MCF 10A (cell line): ENCODE measurements around the gene SLC6A19. TPM values are rescaled to one million over a fixed set of nuclear protein-coding genes. Genes with fewer than 3 reads are reported as not detected.

Experiments used
- BruUV-seq: library from RNA; stranded (reverse); fragments of 400-500 nt; replicated peaks from 2 replicates; lab custom pipeline; 2021; lab: Mats Ljungman, UMichigan
- CTCF ChIA-PET: fragments of 300-600 bp; sonication (Branson Sonifier 250); formaldehyde crosslinking; extraction: SDS; loops from one replicate; lab custom pipeline; 2021; ENCODE audit warnings: antibody characterized with exemption, inconsistent platforms; lab: Yijun Ruan, JAX
- POLR2A ChIA-PET: fragments of 300-600, 350-650 bp; sonication (Branson Sonifier 250); formaldehyde crosslinking; extraction: SDS; loops from one replicate; lab custom pipeline; 2020; ENCODE audit warnings: antibody characterized with exemption, inconsistent platforms; lab: Yijun Ruan, JAX
- DNase-seq: peaks from one replicate; pipeline ENCODE4 v3.0.0-alpha.2; 2018; ENCODE audit not compliant: unreplicated experiment
- H3K27ac Mint-ChIP-seq: one replicate; pipeline ENCODE4 v1.8.0; 2022; ENCODE audit warnings: mild to moderate bottlenecking, low read depth, mixed read lengths; ENCODE audit not compliant: unreplicated experiment
- H3K27me3 Mint-ChIP-seq: one replicate; pipeline ENCODE4 v1.8.0; 2022; ENCODE audit warnings: mixed read lengths; ENCODE audit not compliant: insufficient read depth, unreplicated experiment
- H3K36me3 Mint-ChIP-seq: one replicate; pipeline ENCODE4 v1.8.0; 2022; ENCODE audit warnings: mild to moderate bottlenecking, moderate library complexity, mixed read lengths; ENCODE audit not compliant: insufficient read depth, unreplicated experiment
- H3K4me1 Mint-ChIP-seq: one replicate; pipeline ENCODE4 v1.8.0; 2022; ENCODE audit warnings: mixed read lengths; ENCODE audit not compliant: insufficient read depth, unreplicated experiment
- H3K4me3 Mint-ChIP-seq: one replicate; pipeline ENCODE4 v1.8.0; 2022; ENCODE audit warnings: mild to moderate bottlenecking, moderate library complexity, mixed read lengths; ENCODE audit not compliant: unreplicated experiment
- H3K9me3 Mint-ChIP-seq: one replicate; pipeline ENCODE4 v1.8.0; 2022; ENCODE audit warnings: mixed read lengths; ENCODE audit not compliant: unreplicated experiment
- intact Hi-C: fragments of 100-400 bp; cut with micrococcal nuclease; formaldehyde crosslinking; loops from 2 replicates; pipeline ENCODE4 v1.14.1; 2022
- total RNA-seq: library from RNA; stranded (reverse); gene quantifications from 2 replicates; pipeline ENCODE4 v1.2.3, GENCODE V29; 2022
- TF ChIP-seq, protein P1 (sequence below): fragments of 200-600 bp; IDR thresholded peaks from one replicate; pipeline ENCODE4 v1.8.0; 2022; ENCODE audit warnings: antibody characterized with exemption, mild to moderate bottlenecking; ENCODE audit not compliant: unreplicated experiment

The SLC6A19 gene
- total RNA-seq, 1 experiment from 2014 or later = not detected

DNA sequence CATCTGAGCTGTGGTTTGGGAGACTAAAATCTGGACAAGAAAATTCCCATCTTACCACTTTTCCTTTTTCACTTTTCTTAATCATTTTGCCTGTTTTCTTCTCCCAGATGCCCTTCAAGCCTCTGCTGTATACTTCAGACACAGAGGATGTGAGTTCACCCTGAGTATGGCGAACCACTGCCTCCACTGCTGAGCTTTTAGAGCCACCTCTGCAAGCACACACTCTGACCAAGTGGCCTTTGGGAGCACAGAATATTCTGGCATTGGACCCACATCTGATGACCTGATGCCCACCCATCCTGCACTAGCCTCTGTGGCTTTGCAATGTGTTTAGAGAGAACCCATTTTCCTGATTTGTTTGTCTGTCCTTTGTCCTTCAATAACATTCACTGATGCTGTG is 61.0 kb downstream of the SLC6A19 start:
- TF ChIP-seq, protein P1, sequence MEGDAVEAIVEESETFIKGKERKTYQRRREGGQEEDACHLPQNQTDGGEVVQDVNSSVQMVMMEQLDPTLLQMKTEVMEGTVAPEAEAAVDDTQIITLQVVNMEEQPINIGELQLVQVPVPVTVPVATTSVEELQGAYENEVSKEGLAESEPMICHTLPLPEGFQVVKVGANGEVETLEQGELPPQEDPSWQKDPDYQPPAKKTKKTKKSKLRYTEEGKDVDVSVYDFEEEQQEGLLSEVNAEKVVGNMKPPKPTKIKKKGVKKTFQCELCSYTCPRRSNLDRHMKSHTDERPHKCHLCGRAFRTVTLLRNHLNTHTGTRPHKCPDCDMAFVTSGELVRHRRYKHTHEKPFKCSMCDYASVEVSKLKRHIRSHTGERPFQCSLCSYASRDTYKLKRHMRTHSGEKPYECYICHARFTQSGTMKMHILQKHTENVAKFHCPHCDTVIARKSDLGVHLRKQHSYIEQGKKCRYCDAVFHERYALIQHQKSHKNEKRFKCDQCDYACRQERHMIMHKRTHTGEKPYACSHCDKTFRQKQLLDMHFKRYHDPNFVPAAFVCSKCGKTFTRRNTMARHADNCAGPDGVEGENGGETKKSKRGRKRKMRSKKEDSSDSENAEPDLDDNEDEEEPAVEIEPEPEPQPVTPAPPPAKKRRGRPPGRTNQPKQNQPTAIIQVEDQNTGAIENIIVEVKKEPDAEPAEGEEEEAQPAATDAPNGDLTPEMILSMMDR = no peak
- CTCF ChIA-PET = no interaction called here
- Mint-ChIP-seq H3K27ac (no peak overlapping the region), H3K9me3 (peaks cover 7% of the 10 kb centered on the region), H3K36me3 (no peaks in the 10 kb centered on the region), H3K4me3 (no peak overlapping the region), H3K4me1 (no peaks in the 10 kb centered on the region), H3K27me3 (peaks cover 17% of the 10 kb centered on the region)
- no TSS peak for BruUV-seq
- no peak for DNase-seq
- POLR2A ChIA-PET = no interaction called here
- intact Hi-C loops = no loop called here

DNA sequence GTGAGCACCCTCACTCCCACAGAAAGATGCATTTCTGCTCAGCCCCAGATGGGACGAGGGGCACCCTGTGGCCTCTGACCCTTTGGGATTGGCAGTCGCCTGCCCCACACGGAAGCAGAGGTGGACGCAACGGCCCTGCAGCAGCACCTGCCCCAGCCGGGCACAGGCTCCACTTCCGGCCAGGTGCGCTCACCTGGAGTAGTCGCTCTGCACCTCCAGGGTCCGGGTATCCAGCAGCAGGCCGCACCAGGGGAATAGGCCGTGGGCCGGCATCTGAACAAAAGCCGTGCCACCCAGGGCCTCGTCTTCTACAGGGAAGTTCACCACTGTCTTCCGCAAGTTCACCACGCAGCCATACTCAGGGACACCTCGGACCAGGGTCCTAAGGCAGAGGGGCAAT is 62.8 kb downstream of the SLC6A19 start:
- TF ChIP-seq, protein P1 = no peak
- intact Hi-C loops = no loop called here
- BruUV-seq = no TSS peak

DNA sequence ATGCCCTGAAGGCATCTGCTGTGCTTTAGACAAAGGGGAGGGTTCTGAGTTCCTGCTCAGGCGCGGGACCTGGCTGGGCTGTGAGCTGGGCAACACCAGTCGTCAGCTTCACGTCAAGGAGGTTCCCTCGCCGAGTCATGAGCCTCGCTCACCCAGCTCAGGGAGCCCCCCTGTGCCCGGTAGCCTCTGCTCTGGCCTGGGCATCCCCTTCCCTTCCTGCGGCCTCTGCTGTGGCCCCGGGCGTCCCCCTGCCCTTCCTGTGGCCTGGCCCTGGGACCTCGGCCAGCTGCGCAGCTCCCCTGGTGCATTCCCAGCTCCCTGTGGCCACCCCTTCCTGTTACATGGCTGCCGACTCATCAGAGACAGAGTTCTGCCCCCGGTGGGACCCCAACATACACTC is 63.6 kb downstream of the SLC6A19 start:
- intact Hi-C loops = no loop called here
- TF ChIP-seq, protein P1 = no peak
- Mint-ChIP-seq H3K4me3 (no peak overlapping the region), H3K9me3 (no peaks in the 10 kb centered on the region), H3K27ac (no peak overlapping the region), H3K4me1 (no peaks in the 10 kb centered on the region), H3K36me3 (no peaks in the 10 kb centered on the region), H3K27me3 (peaks cover 17% of the 10 kb centered on the region)
- ChIA-PET CTCF (interaction anchor here (0.6 to 0.7 kb wide), 2 partner anchors 10 to 341 kb away, joined by 3 read pairs; no protein-coding TSS in a partner anchor), POLR2A (no interaction called here)
- DNase-seq = no peak
- BruUV-seq = no TSS peak

More for the DNA sequence above, 62.8 kb downstream of the SLC6A19 start:
- ChIA-PET CTCF (interaction anchor here (0.7 kb wide), 1 partner anchor 340 kb away, joined by 3 read pairs; no protein-coding TSS in a partner anchor), POLR2A (no interaction called here)
- no peak for DNase-seq
- no peak overlapping the region for H3K27ac Mint-ChIP-seq
- H3K36me3 Mint-ChIP-seq = no peaks in the 10 kb centered on the region
- H3K9me3 Mint-ChIP-seq = no peaks in the 10 kb centered on the region
- peaks cover 17% of the 10 kb centered on the region for H3K27me3 Mint-ChIP-seq
- H3K4me1 Mint-ChIP-seq = no peaks in the 10 kb centered on the region
- no peak overlapping the region for H3K4me3 Mint-ChIP-seq

DNA sequence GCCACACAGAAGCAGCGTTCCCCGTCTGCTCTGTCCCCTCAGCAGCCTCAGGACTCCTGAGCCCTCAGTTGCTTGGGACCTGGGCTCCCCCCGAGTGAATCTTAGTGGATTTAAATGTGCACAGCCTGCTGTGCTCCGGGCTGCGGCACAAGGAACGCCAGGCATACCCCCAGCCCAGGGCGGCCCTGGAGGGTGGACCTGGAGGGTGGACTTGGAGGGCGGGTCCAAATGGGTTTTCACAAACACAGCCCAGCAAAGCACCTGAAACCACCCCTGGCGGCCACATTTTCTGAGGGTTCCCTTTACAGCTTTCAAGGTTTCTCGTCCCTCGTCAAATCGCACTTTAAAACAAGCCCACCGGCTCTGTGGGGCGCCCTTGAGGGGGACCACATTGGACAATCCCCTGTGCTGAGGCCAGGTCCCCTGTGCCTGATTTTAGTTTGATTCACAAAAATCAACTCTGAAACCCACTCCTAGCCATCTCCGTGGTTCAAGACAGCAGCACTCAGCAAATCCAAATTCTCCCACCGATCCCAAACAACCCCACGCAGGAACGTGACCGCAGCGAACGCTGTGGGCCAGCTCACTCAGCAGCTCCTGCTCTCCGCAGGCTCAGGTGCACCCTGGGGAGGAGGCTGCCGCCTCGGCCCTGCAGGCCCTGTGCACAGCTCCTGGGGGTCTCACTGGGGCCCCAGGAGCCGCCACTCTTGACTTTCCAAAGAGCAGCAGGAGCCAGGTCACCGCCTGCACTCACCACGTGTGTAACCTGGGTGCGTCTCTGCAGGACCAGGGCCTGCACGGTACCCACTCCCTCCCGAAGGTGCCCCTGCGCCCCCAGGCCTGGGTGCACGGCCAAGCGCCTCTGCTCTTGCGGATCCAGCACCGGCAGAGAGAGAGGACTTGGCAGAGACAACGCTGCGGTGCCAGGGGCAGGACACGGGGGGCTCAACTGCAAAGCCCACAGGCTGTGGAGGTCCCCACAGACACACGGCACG is 64.4 kb downstream of the SLC6A19 start:
- POLR2A ChIA-PET = no interaction called here
- intact Hi-C loops = no loop called here
- no peak overlapping the region for H3K4me3 Mint-ChIP-seq
- no peak for DNase-seq
- peaks cover 17% of the 10 kb centered on the region for H3K27me3 Mint-ChIP-seq
- no peaks in the 10 kb centered on the region for H3K36me3 Mint-ChIP-seq
- H3K4me1 Mint-ChIP-seq = no peaks in the 10 kb centered on the region
- H3K27ac Mint-ChIP-seq = no peak overlapping the region
- CTCF ChIA-PET = interaction anchor here (0.6 kb wide), 1 partner anchor 142 kb away, joined by 3 read pairs; no protein-coding TSS in a partner anchor
- H3K9me3 Mint-ChIP-seq = no peaks in the 10 kb centered on the region
- TF ChIP-seq, protein P1 = no peak
- BruUV-seq = no TSS peak
